HG03342 (cell line): ENCODE measurements around the gene CAST.
A peak's percentile ranks its signal among the peaks of the same experiment; 100 is the strongest.

Source experiments
- ATAC-seq: cut with Tn5 transposase; IDR thresholded peaks from one replicate; pipeline ENCODE4 v1.9.1; 2021; ENCODE audit warnings: mild to moderate bottlenecking, moderate library complexity; ENCODE audit not compliant: unreplicated experiment

CAST gene

GRCh38 chr5:96709152-96709821, 47.1 kb downstream of the CAST start:
- no peak for ATAC-seq

- no peak for ATAC-seq
Measured at GRCh38 chr5:96712100-96712746, 50.0 kb downstream of the CAST start.

GRCh38 chr5:96714450-96714849, 52.3 kb downstream of the CAST start:
- no peak for ATAC-seq

- ATAC-seq, result peak; percentile 72
Measured at GRCh38 chr5:96714951-96715451, 52.8 kb downstream of the CAST start.

GRCh38 chr5:96716007-96716406, 53.8 kb downstream of the CAST start:
- no peak for ATAC-seq

- no peak for ATAC-seq
Measured at GRCh38 chr5:96716716-96717115, 54.5 kb downstream of the CAST start.

- no peak for ATAC-seq
Measured at GRCh38 chr5:96717874-96718273, 55.7 kb downstream of the CAST start.

- no peak for ATAC-seq
Measured at GRCh38 chr5:96718635-96719077, 56.5 kb downstream of the CAST start.

GRCh38 chr5:96720408-96720807, 58.2 kb downstream of the CAST start:
- no peak for ATAC-seq

- ATAC-seq, result no peak
Measured at GRCh38 chr5:96721351-96721977, 59.3 kb downstream of the CAST start.

- ATAC-seq, result no peak
Measured at GRCh38 chr5:96725257-96725656, 63.1 kb downstream of the CAST start.

- ATAC-seq, result no peak
Measured at GRCh38 chr5:96726802-96727201, 64.6 kb downstream of the CAST start.

GRCh38 chr5:96729156-96729555, 67.0 kb downstream of the CAST start:
- no peak for ATAC-seq

GRCh38 chr5:96730586-96730985, 68.4 kb downstream of the CAST start:
- ATAC-seq, result no peak

- no peak for ATAC-seq
Measured at GRCh38 chr5:96733771-96734500, 71.8 kb downstream of the CAST start.

GRCh38 chr5:96734871-96735325, 72.7 kb downstream of the CAST start:
- ATAC-seq, result no peak

- ATAC-seq, result no peak
Measured at GRCh38 chr5:96736937-96737336, 74.8 kb downstream of the CAST start.

GRCh38 chr5:96741106-96741505, 78.9 kb downstream of the CAST start:
- no peak for ATAC-seq

GRCh38 chr5:96741891-96742309, 79.7 kb downstream of the CAST start:
- no peak for ATAC-seq

- ATAC-seq, result no peak
Measured at GRCh38 chr5:96742538-96742937, 80.4 kb downstream of the CAST start.

- no peak for ATAC-seq
Measured at GRCh38 chr5:96743065-96743768, 81.0 kb downstream of the CAST start.
